ENCODE measurements around the gene CCDC157.

The CCDC157 gene

GRCh38 chr22:30323246-30323645, 33.6 kb upstream of the CCDC157 start:
- Histone ChIP-seq H3K27ac (no peak overlapping the region), H3K4me2 (peak overlapping the region in 5 of 11 experiments; percentile 84 to 100 (median 97); a peak in 6 of 22 replicates), H3K27me3 (no peaks in the 10 kb centered on the region), H3K4me1 (peaks cover 50 to 79% (median 58%) of the 10 kb centered on the region in 10 experiments), H3K9me3 (replicated peaks in 1 of 11) (no peaks in the 10 kb centered on the region), H4K20me1 (peaks cover 0 to 52% (median 19%) of the 10 kb centered on the region in 11 experiments; a peak in 14 of 22 replicates), H3K36me3 (peaks cover 9 to 42% (median 23%) of the 10 kb centered on the region in 11 experiments; a peak in 20 of 22 replicates), H3K4me3 (no peak overlapping the region), H3K9ac (no peak overlapping the region)
- TF ChIP-seq Cebpa-rat (IDR thresholded peaks at IDR 0.05) = no peak

GRCh38 chr22:30324014-30324730, 32.6 kb upstream of the CCDC157 start:
- Histone ChIP-seq H3K27ac (peak overlapping the region in 10 of 11 experiments; percentile 4 to 81 (median 37); a peak in 16 of 22 replicates), H3K9me3 (replicated peaks in 1 of 11) (no peaks in the 10 kb centered on the region), H4K20me1 (peaks cover 0 to 42% (median 16%) of the 10 kb centered on the region in 11 experiments; a peak in 14 of 22 replicates), H3K4me3 (peak overlapping the region in 9 of 10 experiments; percentile 8 to 90 (median 80); a peak in 10 of 20 replicates), H3K9ac (peak overlapping the region in 10 of 11 experiments; percentile 8 to 89 (median 66); a peak in 13 of 22 replicates), H3K4me1 (peaks cover 50 to 75% (median 58%) of the 10 kb centered on the region in 10 experiments), H3K27me3 (no peaks in the 10 kb centered on the region), H3K4me2 (peak overlapping the region; percentile 84 to 100 (median 95)), H3K36me3 (peaks cover 9 to 38% (median 21%) of the 10 kb centered on the region in 11 experiments; a peak in 21 of 22 replicates)
- no peak for TF ChIP-seq Cebpa-rat (IDR thresholded peaks at IDR 0.05)

GRCh38 chr22:30325065-30325720, 31.6 kb upstream of the CCDC157 start:
- Histone ChIP-seq H3K4me3 (peak overlapping the region; percentile 72 to 90 (median 80)), H3K9ac (peak overlapping the region; percentile 81 to 89 (median 86); a peak in 19 of 22 replicates), H3K4me2 (peak overlapping the region; percentile 84 to 100 (median 95)), H3K27ac (peak overlapping the region in 10 of 11 experiments; percentile 25 to 84 (median 44); a peak in 13 of 22 replicates), H3K9me3 (replicated peaks in 1 of 11) (no peaks in the 10 kb centered on the region), H3K27me3 (no peaks in the 10 kb centered on the region), H3K36me3 (peaks cover 2 to 34% (median 16%) of the 10 kb centered on the region in 11 experiments; a peak in 20 of 22 replicates), H3K4me1 (peaks cover 50 to 68% (median 58%) of the 10 kb centered on the region in 10 experiments), H4K20me1 (peaks cover 0 to 32% (median 16%) of the 10 kb centered on the region in 11 experiments; a peak in 14 of 22 replicates)
- TF ChIP-seq Cebpa-rat (IDR thresholded peaks at IDR 0.05) = no peak

- peak overlapping the region; percentile 72 to 90 (median 80) for H3K4me3 ChIP-seq
- H4K20me1 ChIP-seq = peaks cover 0 to 29% (median 11%) of the 10 kb centered on the region in 11 experiments; a peak in 14 of 22 replicates
- H3K27ac ChIP-seq = peak overlapping the region; percentile 23 to 84 (median 79); a peak in 18 of 22 replicates
- peak overlapping the region; percentile 84 to 100 (median 95) for H3K4me2 ChIP-seq
- H3K9me3 ChIP-seq (replicated peaks in 1 of 11) = no peaks in the 10 kb centered on the region
- no peak for TF ChIP-seq Cebpa-rat (IDR thresholded peaks at IDR 0.05)
- peaks cover 50 to 62% (median 57%) of the 10 kb centered on the region in 10 experiments for H3K4me1 ChIP-seq
- H3K36me3 ChIP-seq = peaks cover 6 to 33% (median 18%) of the 10 kb centered on the region in 11 experiments; a peak in 21 of 22 replicates
- H3K9ac ChIP-seq = peak overlapping the region; percentile 81 to 89 (median 86)
- H3K27me3 ChIP-seq = no peaks in the 10 kb centered on the region
These were observed 31.0 kb upstream of the CCDC157 start for GRCh38 chr22:30325724-30326254.

GRCh38 chr22:30326255-30326705, 30.5 kb upstream of the CCDC157 start:
- Histone ChIP-seq H3K9ac (peak overlapping the region; percentile 81 to 89 (median 86)), H3K27me3 (no peaks in the 10 kb centered on the region), H3K4me1 (peaks cover 47 to 57% (median 53%) of the 10 kb centered on the region in 10 experiments), H3K27ac (peak overlapping the region; percentile 73 to 84 (median 79)), H3K9me3 (replicated peaks in 1 of 11) (no peaks in the 10 kb centered on the region), H3K4me3 (peak overlapping the region; percentile 72 to 90 (median 80)), H3K4me2 (peak overlapping the region; percentile 84 to 100 (median 95)), H3K36me3 (peaks cover 10 to 33% (median 18%) of the 10 kb centered on the region in 11 experiments; a peak in 21 of 22 replicates), H4K20me1 (peaks cover 0 to 24% (median 11%) of the 10 kb centered on the region in 11 experiments; a peak in 13 of 22 replicates)
- TF ChIP-seq Cebpa-rat (IDR thresholded peaks at IDR 0.05) = no peak

- peak within 1 kb of the TSS; percentile 72 to 90 (median 80) for H3K4me3 ChIP-seq
- H3K9ac ChIP-seq = peak within 1 kb of the TSS; percentile 81 to 89 (median 86)
- no peaks in the 10 kb centered on the region for H3K27me3 ChIP-seq
- peak within 1 kb of the TSS; percentile 84 to 100 (median 95) for H3K4me2 ChIP-seq
- H3K27ac ChIP-seq = peak within 1 kb of the TSS; percentile 73 to 84 (median 79)
- H3K36me3 ChIP-seq = peaks cover 14 to 33% (median 20%) of the 10 kb centered on the region in 11 experiments
- peaks cover 0 to 21% (median 10%) of the 10 kb centered on the region in 11 experiments; a peak in 11 of 22 replicates for H4K20me1 ChIP-seq
- no peaks in the 10 kb centered on the region for H3K9me3 ChIP-seq (replicated peaks in 1 of 11)
- no peak for TF ChIP-seq Cebpa-rat (IDR thresholded peaks at IDR 0.05)
- H3K4me1 ChIP-seq = peaks cover 41 to 52% (median 48%) of the 10 kb centered on the region in 10 experiments
These were observed 30.0 kb upstream of the CCDC157 start, which contains the start of gene TBC1D10A for GRCh38 chr22:30326706-30327362. TBC1D10A (minus strand) TSS chr22:30326941; CDS start chr22:30326881, 60 bp downstream.

GRCh38 chr22:30327864-30328345, 28.9 kb upstream of the CCDC157 start:
- H3K4me2 ChIP-seq = peak overlapping the region; percentile 79 to 95 (median 84); a peak in 15 of 22 replicates
- H3K36me3 ChIP-seq = peaks cover 23 to 40% (median 30%) of the 10 kb centered on the region in 11 experiments
- peak overlapping the region in 1 of 11 experiments; percentile 69; a peak in 1 of 22 replicates for H3K9ac ChIP-seq
- H3K4me1 ChIP-seq = peaks cover 36 to 43% (median 38%) of the 10 kb centered on the region in 10 experiments
- 0 out of 20 replicates have a peak overlapping the region, but pooled peaks of 1 of the 10 experiments have one; percentile 78 for H3K4me3 ChIP-seq
- peaks cover 0 to 29% (median 10%) of the 10 kb centered on the region in 11 experiments; a peak in 12 of 22 replicates for H4K20me1 ChIP-seq
- no peaks in the 10 kb centered on the region for H3K9me3 ChIP-seq (replicated peaks in 1 of 11)
- H3K27ac ChIP-seq = peak overlapping the region in 1 of 11 experiments; percentile 51; a peak in 1 of 22 replicates
- H3K27me3 ChIP-seq = no peaks in the 10 kb centered on the region
- TF ChIP-seq Cebpa-rat (IDR thresholded peaks at IDR 0.05) = no peak

All from BLaER1 treated with 17β-estradiol and CSF1 and Interleukin-3, amounts not matched to agents 10 nM and 100 nM (cell line).